Endothelial cell (in vitro differentiated cells): ENCODE data around the gene SMARCD2. TPM values are rescaled to one million over a fixed set of nuclear protein-coding genes. Genes with fewer than 3 reads are reported as not detected.
"Not testable (repeated sequence)": the region's sequence is repeated elsewhere in the genome, so short reads cannot be mapped to it uniquely, and the experiment has no call there.

Source experiments
- DNase-seq: peaks from one replicate; pipeline ENCODE4 v3.0.0; 2021; ENCODE audit warnings: low spot score
- H3K27ac Mint-ChIP-seq: one replicate; pipeline ENCODE4 v1.8.0; 2021; ENCODE audit warnings: mixed read lengths, inconsistent platforms; ENCODE audit not compliant: unreplicated experiment
- H3K27me3 Mint-ChIP-seq: one replicate; pipeline ENCODE4 v1.8.0; 2021; ENCODE audit warnings: mild to moderate bottlenecking, moderate library complexity, mixed read lengths, inconsistent platforms; ENCODE audit not compliant: unreplicated experiment
- H3K36me3 Mint-ChIP-seq: one replicate; pipeline ENCODE4 v1.8.0; 2021; ENCODE audit warnings: mild to moderate bottlenecking, low read depth, mixed read lengths, inconsistent platforms; ENCODE audit not compliant: unreplicated experiment
- H3K4me1 Mint-ChIP-seq: one replicate; pipeline ENCODE4 v1.8.0; 2021; ENCODE audit warnings: mild to moderate bottlenecking, mixed read lengths, inconsistent platforms; ENCODE audit not compliant: unreplicated experiment
- H3K4me3 Mint-ChIP-seq: one replicate; pipeline ENCODE4 v1.8.0; 2021; ENCODE audit warnings: mild to moderate bottlenecking, mixed read lengths, inconsistent platforms; ENCODE audit not compliant: unreplicated experiment
- H3K9me3 Mint-ChIP-seq: one replicate; pipeline ENCODE4 v1.8.0; 2021; ENCODE audit warnings: mixed read lengths, inconsistent platforms; ENCODE audit not compliant: unreplicated experiment
- total RNA-seq: library from RNA; stranded (reverse); fragmentation: NEBNext Ultra II Directional; extraction: Animal tissue kit (Norgen Biotek cat#: 25700); gene quantifications from one replicate; pipeline ENCODE4 v1.2.1, GENCODE V29; 2021; ENCODE audit not compliant: unreplicated experiment
- TF ChIP-seq, protein P1 (sequence below): fragments of 200-600 bp; sonication (generic); IDR thresholded peaks from one replicate; pipeline ENCODE4 v1.5.0; 2021; ENCODE audit warnings: antibody characterized with exemption; ENCODE audit not compliant: unreplicated experiment

Gene SMARCD2
- total RNA-seq, 1 donor from 2014 or later = 57.3 TPM

DNA sequence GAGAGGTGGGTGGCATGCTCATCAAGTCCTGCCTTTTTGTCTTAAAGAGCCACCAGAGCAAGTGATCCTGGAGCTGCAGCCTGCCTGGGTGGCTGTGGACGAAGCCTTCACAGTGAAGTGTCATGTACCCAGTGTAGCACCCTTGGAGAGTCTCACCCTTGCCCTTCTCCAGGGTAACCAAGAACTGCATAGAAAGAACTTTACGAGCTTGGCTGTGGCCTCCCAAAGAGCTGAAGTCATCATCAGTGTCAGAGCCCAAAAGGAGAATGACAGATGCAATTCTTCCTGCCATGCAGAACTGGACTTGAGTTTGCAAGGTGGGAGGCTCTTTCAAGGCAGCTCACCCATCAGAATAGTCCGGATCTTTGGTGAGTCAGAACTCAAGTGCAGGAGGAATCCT, 16.8 kb upstream of the SMARCD2 start:
- H3K4me1 Mint-ChIP-seq = no peaks in the 10 kb centered on the region
- H3K4me3 Mint-ChIP-seq = no peak overlapping the region
- DNase-seq = no peak
- H3K27me3 Mint-ChIP-seq = peaks cover 9% of the 10 kb centered on the region
- no peaks in the 10 kb centered on the region for H3K9me3 Mint-ChIP-seq
- H3K27ac Mint-ChIP-seq = no peak overlapping the region
- no peaks in the 10 kb centered on the region for H3K36me3 Mint-ChIP-seq
- TF ChIP-seq, protein P1, sequence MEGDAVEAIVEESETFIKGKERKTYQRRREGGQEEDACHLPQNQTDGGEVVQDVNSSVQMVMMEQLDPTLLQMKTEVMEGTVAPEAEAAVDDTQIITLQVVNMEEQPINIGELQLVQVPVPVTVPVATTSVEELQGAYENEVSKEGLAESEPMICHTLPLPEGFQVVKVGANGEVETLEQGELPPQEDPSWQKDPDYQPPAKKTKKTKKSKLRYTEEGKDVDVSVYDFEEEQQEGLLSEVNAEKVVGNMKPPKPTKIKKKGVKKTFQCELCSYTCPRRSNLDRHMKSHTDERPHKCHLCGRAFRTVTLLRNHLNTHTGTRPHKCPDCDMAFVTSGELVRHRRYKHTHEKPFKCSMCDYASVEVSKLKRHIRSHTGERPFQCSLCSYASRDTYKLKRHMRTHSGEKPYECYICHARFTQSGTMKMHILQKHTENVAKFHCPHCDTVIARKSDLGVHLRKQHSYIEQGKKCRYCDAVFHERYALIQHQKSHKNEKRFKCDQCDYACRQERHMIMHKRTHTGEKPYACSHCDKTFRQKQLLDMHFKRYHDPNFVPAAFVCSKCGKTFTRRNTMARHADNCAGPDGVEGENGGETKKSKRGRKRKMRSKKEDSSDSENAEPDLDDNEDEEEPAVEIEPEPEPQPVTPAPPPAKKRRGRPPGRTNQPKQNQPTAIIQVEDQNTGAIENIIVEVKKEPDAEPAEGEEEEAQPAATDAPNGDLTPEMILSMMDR = no peak

DNA sequence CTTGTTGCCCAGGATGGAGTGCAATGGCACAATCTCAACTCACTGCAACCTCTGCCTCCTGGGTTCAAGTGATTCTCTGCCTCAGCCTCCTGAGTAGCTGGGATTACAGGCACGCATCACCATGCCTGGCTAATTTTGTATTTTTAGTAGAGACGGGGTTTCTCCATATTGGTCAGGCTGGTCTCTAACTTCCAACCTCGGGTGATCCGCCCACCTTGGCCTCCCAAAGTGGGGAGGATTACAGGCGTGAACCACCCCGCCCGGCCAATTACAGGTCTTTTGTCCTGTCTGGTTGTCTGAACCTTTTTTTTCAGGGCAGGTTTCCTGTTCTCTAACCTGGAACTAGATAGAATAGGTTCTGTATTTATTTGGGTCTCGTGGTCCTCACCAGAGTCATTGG, 13.9 kb upstream of the SMARCD2 start:
- H3K9me3 Mint-ChIP-seq, DNase-seq, H3K27ac Mint-ChIP-seq, H3K4me3 Mint-ChIP-seq, H3K36me3 Mint-ChIP-seq, H3K27me3 Mint-ChIP-seq, H3K4me1 Mint-ChIP-seq: not testable (repeated sequence)

DNA sequence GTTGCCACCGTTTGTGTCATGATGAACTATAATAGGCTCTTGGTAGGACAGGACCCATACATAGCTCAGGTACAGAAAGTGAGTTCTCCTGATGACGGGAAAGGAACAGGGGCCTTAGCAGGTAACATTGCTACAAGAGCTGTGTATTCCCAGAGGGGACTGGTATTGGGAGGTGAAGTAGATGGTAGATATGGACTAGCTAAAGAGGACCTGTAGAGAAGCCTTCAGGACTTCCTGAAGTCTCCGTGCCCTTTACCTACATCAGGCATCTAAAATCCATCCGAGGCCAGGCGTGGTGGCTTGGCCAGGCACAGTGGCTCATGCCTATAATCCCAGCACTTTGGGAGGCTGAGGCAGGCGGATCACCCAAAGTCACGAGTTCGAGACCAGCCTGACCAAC, 12.7 kb upstream of the SMARCD2 start:
- Mint-ChIP-seq H3K9me3 (no peaks in the 10 kb centered on the region), H3K36me3 (no peaks in the 10 kb centered on the region), H3K4me3 (no peak overlapping the region), H3K4me1 (no peaks in the 10 kb centered on the region), H3K27me3 (peaks cover 6% of the 10 kb centered on the region), H3K27ac (no peak overlapping the region)
- DNase-seq = no peak
- TF ChIP-seq, protein P1 = no peak

DNA sequence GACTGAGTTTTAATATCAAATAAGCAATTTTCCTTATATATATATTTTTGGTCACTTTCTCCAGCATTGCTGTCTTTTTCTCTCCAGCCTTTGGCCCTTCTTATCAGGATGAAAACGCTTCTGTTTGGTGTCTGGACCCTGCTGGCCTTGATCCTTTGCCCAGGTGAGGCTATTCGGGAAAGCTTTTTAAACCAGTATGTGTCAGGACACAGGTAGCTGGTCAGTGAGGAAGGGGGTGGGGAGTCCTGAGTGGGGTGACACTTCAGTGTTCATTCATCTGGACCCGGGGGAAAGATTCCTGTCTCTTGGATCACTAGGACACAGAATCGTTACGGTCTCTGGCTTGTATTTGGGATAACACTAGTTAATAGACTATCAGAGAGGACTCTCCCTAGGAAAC, 12.2 kb upstream of the SMARCD2 start:
- Mint-ChIP-seq H3K27me3 (peaks cover 6% of the 10 kb centered on the region), H3K9me3 (no peaks in the 10 kb centered on the region), H3K36me3 (no peaks in the 10 kb centered on the region), H3K4me3 (no peak overlapping the region), H3K27ac (no peak overlapping the region), H3K4me1 (peaks cover 2% of the 10 kb centered on the region)
- TF ChIP-seq, protein P1 = no peak
- DNase-seq = no peak

DNA sequence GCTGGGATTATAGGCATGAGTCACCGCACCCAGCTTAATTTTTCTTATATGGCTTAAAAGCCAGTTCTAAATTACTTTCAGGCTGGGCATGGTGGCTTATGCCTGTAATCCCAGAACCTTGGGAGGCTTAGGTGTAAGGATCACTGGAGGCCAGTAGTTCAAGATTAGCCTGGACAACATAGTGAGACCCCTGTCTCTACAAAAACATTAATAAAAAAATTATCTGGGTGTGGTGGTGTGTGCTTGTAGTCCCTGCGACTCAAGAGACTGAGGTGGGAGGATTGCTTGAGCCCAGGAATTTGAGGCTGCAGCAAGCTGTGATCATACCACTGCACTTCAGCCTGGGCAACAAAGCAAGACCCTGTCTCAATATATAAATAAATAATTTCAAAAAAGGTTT, 10.8 kb upstream of the SMARCD2 start:
- no peaks in the 10 kb centered on the region for H3K9me3 Mint-ChIP-seq
- peaks cover under 1% of the 10 kb centered on the region for H3K36me3 Mint-ChIP-seq
- peaks cover 4% of the 10 kb centered on the region for H3K4me1 Mint-ChIP-seq
- no peak for DNase-seq
- no peak overlapping the region for H3K4me3 Mint-ChIP-seq
- H3K27me3 Mint-ChIP-seq = peaks cover 9% of the 10 kb centered on the region
- H3K27ac Mint-ChIP-seq = no peak overlapping the region
- TF ChIP-seq, protein P1 = no peak

DNA sequence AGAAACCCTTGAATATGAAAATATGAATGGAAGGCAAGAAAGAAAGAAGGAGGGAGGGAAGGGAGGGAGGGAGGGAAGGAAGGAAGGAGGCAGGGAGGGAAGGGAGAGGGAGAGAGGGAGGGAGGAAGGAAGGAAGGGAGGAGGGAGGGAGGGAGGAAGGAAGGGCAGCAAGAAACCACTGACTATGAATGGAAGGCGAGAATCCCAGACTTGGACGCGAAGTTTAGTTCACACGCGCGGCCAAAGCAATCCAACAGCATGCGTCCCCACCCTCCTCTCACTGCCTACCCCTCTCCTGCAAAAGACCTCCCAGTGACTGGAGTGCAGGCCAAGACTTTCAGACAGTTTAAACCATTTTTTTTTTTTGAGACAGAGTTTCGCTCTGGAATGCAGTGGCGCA, 7.9 kb upstream of the SMARCD2 start:
- no peak overlapping the region for H3K4me3 Mint-ChIP-seq
- peaks cover 8% of the 10 kb centered on the region for H3K4me1 Mint-ChIP-seq
- DNase-seq = no peak
- peaks cover 5% of the 10 kb centered on the region for H3K36me3 Mint-ChIP-seq
- H3K27me3 Mint-ChIP-seq = peaks cover 9% of the 10 kb centered on the region
- H3K27ac Mint-ChIP-seq = no peak overlapping the region
- H3K9me3 Mint-ChIP-seq = no peaks in the 10 kb centered on the region
- TF ChIP-seq, protein P1 = no peak
